22Rv1 (cell line): Measurements from ENCODE around the gene CSTF2.

Experiments used
- ZFX ChIP-seq: fragments of 450-650 bp; IDR thresholded peaks from 2 replicates; pipeline ENCODE4 v1.6.1; 2017; ENCODE audit warnings: antibody characterized with exemption, borderline replicate concordance
- TF ChIP-seq, protein P1 (sequence below): fragments of 450-650 bp; IDR thresholded peaks from 2 replicates; pipeline ENCODE4 v1.5.1; 2017; ENCODE audit warnings: mild to moderate bottlenecking

GRCh38 chrX:100830547-100830946, 10.4 kb downstream of the CSTF2 start:
- TF ChIP-seq, protein P1, sequence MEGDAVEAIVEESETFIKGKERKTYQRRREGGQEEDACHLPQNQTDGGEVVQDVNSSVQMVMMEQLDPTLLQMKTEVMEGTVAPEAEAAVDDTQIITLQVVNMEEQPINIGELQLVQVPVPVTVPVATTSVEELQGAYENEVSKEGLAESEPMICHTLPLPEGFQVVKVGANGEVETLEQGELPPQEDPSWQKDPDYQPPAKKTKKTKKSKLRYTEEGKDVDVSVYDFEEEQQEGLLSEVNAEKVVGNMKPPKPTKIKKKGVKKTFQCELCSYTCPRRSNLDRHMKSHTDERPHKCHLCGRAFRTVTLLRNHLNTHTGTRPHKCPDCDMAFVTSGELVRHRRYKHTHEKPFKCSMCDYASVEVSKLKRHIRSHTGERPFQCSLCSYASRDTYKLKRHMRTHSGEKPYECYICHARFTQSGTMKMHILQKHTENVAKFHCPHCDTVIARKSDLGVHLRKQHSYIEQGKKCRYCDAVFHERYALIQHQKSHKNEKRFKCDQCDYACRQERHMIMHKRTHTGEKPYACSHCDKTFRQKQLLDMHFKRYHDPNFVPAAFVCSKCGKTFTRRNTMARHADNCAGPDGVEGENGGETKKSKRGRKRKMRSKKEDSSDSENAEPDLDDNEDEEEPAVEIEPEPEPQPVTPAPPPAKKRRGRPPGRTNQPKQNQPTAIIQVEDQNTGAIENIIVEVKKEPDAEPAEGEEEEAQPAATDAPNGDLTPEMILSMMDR, result no peak
- no peak for TF ChIP-seq ZFX
